PFSK-1 (cell line): ENCODE measurements around the gene FAM13A.

Experiments used
- FOXP2 ChIP-seq: optimal IDR thresholded peaks from 2 replicates; pipeline ENCODE3; 2011; ENCODE audit warnings: borderline replicate concordance, control low read depth, inconsistent platforms; ENCODE audit not compliant: insufficient read depth; ENCODE audit errors: extremely low read length, extremely low read depth
- POLR2AphosphoS5 ChIP-seq: IDR thresholded peaks from 2 replicates; pipeline ENCODE4 v1.6.1; 2012; ENCODE audit warnings: low read depth, mild to moderate bottlenecking, control low read depth, low read length, moderate library complexity
- SIN3A ChIP-seq: IDR thresholded peaks from 2 replicates; pipeline ENCODE4 v1.6.1; 2012; ENCODE audit warnings: mild to moderate bottlenecking, low read length, moderate library complexity, borderline replicate concordance; ENCODE audit not compliant: insufficient read depth
- TAF1 ChIP-seq: IDR thresholded peaks from 2 replicates; pipeline ENCODE4 v1.6.1; 2012; ENCODE audit warnings: low read length, control low read depth, borderline replicate concordance; ENCODE audit not compliant: insufficient read depth
- TF ChIP-seq, protein P1 (sequence below), 2 experiments: IDR thresholded peaks; 2 replicates each; pipeline versions ENCODE4 v1.6.1 to v1.8.0; 2011 to 2012; ENCODE audit warnings: low read depth in 2 of 2, low read length in 2 of 2, control low read depth in 1 of 2, inconsistent platforms in 1 of 2, mild to moderate bottlenecking in 1 of 2, moderate library complexity in 1 of 2; ENCODE audit not compliant: insufficient read depth in 1 of 2

DNA sequence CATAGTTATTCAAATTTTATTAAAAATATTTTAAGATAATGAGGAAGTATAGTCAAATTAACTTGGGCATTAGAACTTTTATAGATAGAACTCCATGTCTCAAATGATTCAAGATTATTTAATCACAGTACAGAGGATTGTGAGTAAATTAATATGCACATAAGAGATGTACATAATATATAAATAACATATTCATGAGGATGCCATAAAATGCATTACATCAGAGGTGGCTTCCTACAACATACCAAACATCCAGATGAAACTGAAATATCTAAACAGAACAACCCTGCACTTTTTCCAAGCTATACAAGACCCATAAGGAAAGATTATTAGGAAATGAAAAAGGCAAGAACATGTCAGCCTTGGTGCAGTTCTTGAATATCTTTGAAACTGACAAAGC, 268.1 kb downstream of the FAM13A start:
- TF ChIP-seq POLR2AphosphoS5 (no peak), TAF1 (no peak), SIN3A (no peak), FOXP2 (no peak)
- TF ChIP-seq, protein P1, sequence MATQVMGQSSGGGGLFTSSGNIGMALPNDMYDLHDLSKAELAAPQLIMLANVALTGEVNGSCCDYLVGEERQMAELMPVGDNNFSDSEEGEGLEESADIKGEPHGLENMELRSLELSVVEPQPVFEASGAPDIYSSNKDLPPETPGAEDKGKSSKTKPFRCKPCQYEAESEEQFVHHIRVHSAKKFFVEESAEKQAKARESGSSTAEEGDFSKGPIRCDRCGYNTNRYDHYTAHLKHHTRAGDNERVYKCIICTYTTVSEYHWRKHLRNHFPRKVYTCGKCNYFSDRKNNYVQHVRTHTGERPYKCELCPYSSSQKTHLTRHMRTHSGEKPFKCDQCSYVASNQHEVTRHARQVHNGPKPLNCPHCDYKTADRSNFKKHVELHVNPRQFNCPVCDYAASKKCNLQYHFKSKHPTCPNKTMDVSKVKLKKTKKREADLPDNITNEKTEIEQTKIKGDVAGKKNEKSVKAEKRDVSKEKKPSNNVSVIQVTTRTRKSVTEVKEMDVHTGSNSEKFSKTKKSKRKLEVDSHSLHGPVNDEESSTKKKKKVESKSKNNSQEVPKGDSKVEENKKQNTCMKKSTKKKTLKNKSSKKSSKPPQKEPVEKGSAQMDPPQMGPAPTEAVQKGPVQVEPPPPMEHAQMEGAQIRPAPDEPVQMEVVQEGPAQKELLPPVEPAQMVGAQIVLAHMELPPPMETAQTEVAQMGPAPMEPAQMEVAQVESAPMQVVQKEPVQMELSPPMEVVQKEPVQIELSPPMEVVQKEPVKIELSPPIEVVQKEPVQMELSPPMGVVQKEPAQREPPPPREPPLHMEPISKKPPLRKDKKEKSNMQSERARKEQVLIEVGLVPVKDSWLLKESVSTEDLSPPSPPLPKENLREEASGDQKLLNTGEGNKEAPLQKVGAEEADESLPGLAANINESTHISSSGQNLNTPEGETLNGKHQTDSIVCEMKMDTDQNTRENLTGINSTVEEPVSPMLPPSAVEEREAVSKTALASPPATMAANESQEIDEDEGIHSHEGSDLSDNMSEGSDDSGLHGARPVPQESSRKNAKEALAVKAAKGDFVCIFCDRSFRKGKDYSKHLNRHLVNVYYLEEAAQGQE (IDR thresholded peaks at IDR 0.05; ENCODE audit: insufficient read depth in 1 of 2, low read depth in 2 of 2, low read length in 2 of 2): no peak
